ENCODE measurements around the gene KCNC3.

The KCNC3 gene

DNA sequence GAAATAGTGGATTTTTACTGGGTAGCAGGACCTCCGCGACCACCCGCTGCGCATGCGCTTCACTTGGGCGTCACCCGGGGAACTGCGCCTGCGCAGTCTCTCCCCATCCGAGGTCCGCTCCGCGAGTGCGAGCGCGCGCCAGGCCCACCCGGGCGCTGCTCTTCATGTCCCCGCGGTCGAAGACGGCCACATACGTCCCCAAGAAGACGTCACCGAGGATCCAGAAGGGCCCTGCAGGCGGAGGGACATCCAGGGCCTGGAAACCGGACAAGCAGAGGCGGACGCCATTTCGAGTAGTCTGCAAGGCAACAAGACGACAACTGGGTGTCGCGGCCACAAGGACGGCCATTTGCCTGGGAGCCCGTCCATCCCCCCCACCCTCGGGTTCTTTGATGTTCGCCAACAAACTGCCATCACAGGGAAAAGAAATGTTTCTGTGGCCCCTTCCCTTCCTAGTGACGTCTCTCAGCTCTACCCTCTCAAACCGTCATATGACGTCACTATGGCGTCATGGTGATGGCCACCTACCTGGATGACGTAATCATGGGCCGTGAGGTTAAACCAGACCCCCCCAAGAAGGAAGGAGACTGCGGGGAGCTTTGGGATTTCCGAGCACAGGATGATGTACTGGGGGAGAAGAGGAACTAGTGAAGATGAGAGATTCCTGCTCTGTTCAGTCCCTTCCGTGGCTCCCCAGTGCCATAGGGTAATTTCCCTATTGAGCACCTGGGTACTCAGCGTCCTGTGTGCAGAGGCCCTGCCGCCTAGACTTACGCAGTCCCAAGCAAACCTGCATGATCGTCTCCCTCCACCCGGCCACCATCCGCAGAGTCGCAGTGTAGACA, 29.5 kb upstream of the KCNC3 start (continued):
- TF ChIP-seq, protein P1, sequence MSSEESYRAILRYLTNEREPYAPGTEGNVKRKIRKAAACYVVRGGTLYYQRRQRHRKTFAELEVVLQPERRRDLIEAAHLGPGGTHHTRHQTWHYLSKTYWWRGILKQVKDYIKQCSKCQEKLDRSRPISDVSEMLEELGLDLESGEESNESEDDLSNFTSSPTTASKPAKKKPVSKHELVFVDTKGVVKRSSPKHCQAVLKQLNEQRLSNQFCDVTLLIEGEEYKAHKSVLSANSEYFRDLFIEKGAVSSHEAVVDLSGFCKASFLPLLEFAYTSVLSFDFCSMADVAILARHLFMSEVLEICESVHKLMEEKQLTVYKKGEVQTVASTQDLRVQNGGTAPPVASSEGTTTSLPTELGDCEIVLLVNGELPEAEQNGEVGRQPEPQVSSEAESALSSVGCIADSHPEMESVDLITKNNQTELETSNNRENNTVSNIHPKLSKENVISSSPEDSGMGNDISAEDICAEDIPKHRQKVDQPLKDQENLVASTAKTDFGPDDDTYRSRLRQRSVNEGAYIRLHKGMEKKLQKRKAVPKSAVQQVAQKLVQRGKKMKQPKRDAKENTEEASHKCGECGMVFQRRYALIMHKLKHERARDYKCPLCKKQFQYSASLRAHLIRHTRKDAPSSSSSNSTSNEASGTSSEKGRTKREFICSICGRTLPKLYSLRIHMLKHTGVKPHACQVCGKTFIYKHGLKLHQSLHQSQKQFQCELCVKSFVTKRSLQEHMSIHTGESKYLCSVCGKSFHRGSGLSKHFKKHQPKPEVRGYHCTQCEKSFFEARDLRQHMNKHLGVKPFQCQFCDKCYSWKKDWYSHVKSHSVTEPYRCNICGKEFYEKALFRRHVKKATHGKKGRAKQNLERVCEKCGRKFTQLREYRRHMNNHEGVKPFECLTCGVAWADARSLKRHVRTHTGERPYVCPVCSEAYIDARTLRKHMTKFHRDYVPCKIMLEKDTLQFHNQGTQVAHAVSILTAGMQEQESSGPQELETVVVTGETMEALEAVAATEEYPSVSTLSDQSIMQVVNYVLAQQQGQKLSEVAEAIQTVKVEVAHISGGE (tag by site-specific recombination; conservative IDR thresholded peaks at IDR 0.05; ENCODE audit: low read depth) = no peak
- TF ChIP-seq REPIN1 (tag by site-specific recombination; IDR thresholded peaks at IDR 0.05; ENCODE audit: low read depth) (no peak), SCRT1 (tag by site-specific recombination; IDR thresholded peaks at IDR 0.05; ENCODE audit: borderline replicate concordance) (no peak), ZNF311 (tag by site-specific recombination; IDR thresholded peaks at IDR 0.05; ENCODE audit: borderline replicate concordance) (no peak), WT1 (tag by site-specific recombination; IDR thresholded peaks at IDR 0.05) (no peak), EGR2 (tag by site-specific recombination; IDR thresholded peaks at IDR 0.05; ENCODE audit: low read depth) (no peak), GLI4 (tag by site-specific recombination; IDR thresholded peaks at IDR 0.05) (no peak), RBAK (tag by site-specific recombination; IDR thresholded peaks at IDR 0.05) (no peak), ZBTB48 (tag by site-specific recombination; IDR thresholded peaks at IDR 0.05) (no peak), ZNF426 (tag by site-specific recombination; IDR thresholded peaks at IDR 0.05) (no peak), ZNF48 (tag by site-specific recombination; IDR thresholded peaks at IDR 0.05) (no peak), ZNF596 (tag by site-specific recombination; IDR thresholded peaks at IDR 0.05) (no peak), ZNF2 (tag by site-specific recombination; IDR thresholded peaks at IDR 0.05) (no peak)
- TF ChIP-seq, protein P2, sequence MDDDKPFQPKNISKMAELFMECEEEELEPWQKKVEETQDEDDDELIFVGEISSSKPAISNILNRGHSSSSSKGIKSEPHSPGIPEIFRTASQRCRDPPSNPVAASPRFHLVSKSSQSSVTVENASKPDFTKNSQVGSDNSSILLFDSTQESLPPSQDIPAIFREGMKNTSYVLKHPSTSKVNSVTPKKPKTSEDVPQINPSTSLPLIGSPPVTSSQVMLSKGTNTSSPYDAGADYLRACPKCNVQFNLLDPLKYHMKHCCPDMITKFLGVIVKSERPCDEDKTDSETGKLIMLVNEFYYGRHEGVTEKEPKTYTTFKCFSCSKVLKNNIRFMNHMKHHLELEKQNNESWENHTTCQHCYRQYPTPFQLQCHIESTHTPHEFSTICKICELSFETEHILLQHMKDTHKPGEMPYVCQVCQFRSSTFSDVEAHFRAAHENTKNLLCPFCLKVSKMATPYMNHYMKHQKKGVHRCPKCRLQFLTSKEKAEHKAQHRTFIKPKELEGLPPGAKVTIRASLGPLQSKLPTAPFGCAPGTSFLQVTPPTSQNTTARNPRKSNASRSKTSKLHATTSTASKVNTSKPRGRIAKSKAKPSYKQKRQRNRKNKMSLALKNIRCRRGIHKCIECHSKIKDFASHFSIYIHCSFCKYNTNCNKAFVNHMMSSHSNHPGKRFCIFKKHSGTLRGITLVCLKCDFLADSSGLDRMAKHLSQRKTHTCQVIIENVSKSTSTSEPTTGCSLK (tag by site-specific recombination; IDR thresholded peaks at IDR 0.05) = no peak
- TF ChIP-seq, protein P3, sequence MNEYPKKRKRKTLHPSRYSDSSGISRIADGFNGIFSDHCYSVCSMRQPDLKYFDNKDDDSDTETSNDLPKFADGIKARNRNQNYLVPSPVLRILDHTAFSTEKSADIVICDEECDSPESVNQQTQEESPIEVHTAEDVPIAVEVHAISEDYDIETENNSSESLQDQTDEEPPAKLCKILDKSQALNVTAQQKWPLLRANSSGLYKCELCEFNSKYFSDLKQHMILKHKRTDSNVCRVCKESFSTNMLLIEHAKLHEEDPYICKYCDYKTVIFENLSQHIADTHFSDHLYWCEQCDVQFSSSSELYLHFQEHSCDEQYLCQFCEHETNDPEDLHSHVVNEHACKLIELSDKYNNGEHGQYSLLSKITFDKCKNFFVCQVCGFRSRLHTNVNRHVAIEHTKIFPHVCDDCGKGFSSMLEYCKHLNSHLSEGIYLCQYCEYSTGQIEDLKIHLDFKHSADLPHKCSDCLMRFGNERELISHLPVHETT (tag by site-specific recombination; IDR thresholded peaks at IDR 0.05) = no peak

DNA sequence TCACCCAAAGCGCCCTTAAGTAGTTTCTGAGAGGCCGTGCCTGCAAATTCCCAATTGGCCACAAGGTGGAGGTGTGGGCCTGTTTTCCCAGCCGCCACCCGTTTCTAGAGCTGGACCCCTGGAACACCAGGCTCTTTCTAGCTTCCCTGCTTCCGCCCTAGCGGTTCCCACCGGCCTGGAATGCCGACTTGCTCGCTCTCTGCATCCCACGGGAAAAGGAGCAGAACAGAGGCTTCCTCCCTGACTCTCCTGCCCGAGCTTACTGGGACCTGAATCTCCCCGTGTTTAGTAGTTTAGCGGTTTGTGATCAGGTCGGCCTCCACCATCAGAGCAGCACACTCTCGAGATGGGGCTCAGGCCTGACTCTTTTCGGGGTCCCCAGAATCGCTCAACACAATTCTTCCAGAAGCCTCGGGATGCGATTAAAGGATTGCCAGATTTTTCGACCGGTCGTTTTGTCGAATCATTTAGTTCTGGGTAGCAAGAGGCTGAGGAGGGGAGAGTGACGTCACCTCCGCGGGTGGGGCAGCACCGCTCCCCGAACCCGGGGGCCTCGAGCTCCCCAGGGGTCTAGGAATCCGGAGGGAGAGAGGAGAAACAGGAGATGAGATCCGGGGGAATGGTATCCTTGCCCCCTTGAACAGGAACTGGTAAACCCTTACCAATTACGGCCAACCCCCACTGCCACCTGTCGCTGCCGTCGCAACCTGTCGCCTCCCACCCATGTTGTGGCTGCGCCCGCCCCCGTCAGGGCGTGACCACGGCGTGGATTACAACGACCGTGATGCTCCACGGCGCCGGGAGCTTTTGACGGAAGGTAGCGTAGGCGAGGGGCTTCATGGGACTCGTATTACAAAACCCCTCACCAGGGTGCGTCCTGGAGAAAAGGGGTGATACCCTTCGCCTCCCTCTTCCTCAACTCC, 28.3 kb upstream of the KCNC3 start:
- ChIA-PET POLR2A (interaction anchor here (1.1 to 1.4 kb wide), 5 partner anchors 12 to 103 kb away, joined by 3 to 7 read pairs (median 4); partner anchors contain the start of genes NR1H2 and POLD1), CTCF (interaction anchor here (0.6 to 2.4 kb wide), 49 partner anchors 8 to 1541 kb away, joined by 3 to 40 read pairs (median 4); no protein-coding TSS in a partner anchor)
- Histone ChIP-seq H3K36me3 (ENCODE audit: control insufficient read depth in 2 of 2, insufficient read depth in 1 of 2, low read length in 2 of 2) (peaks cover 0 to 5% of the 10 kb centered on the region in 2 experiments; a peak in 1 of 3 replicates), H3K27ac (ENCODE audit: extremely low read depth, low read depth, low read length) (no peak overlapping the region), H3K4me1 (ENCODE audit: control insufficient read depth, insufficient read depth, low read length) (no peaks in the 10 kb centered on the region), H3K4me3 (ENCODE audit: low read depth, low read length) (peak overlapping the region; percentile 32), H3K9me3 (ENCODE audit: control insufficient read depth, insufficient read depth, low read depth, low read length) (no peaks in the 10 kb centered on the region)
- no peak for TF ChIP-seq ZNF785 (tag by site-specific recombination; IDR thresholded peaks at IDR 0.05)
- no peak for TF ChIP-seq HOXD13 (CRISPR knock-in tag; IDR thresholded peaks at IDR 0.05; ENCODE audit: borderline replicate concordance)
- TF ChIP-seq ZNF114 (tag by site-specific recombination; IDR thresholded peaks at IDR 0.05) = no peak
- no peak for TF ChIP-seq ZSCAN16 (tag by site-specific recombination; IDR thresholded peaks at IDR 0.05)
- TF ChIP-seq ZNF623 (tag by site-specific recombination; IDR thresholded peaks at IDR 0.05) = no peak
- no peak for TF ChIP-seq ZNF175 (tag by site-specific recombination; IDR thresholded peaks at IDR 0.05)
- no peak for TF ChIP-seq ZNF626 (tag by site-specific recombination; IDR thresholded peaks at IDR 0.05)
- no peak for TF ChIP-seq ZNF248 (tag by site-specific recombination; IDR thresholded peaks at IDR 0.05)
- no peak for TF ChIP-seq ZNF274 (IDR thresholded peaks at IDR 0.05; ENCODE audit: low read length)
- no peak for TF ChIP-seq ZNF274 (tag by site-specific recombination; IDR thresholded peaks at IDR 0.05; ENCODE audit: borderline replicate concordance)
- TF ChIP-seq ZNF585B (tag by site-specific recombination; IDR thresholded peaks at IDR 0.05) = no peak
- TF ChIP-seq SETDB1 (IDR thresholded peaks at IDR 0.05; ENCODE audit: insufficient read length, low read length) = no peak
- TF ChIP-seq ZBTB8A (tag by site-specific recombination; IDR thresholded peaks at IDR 0.05) = no peak

Data from HEK293 (cell line).